Spinal cord (tissue), 10 donors: ENCODE results near the gene PEX5L. TPM values are rescaled to one million over a fixed set of nuclear protein-coding genes. Genes with fewer than 3 reads are reported as not detected.

Source experiments
- DNase-seq, 6 donors: peaks; one replicate each; pipeline versions ENCODE4 v3.0.0 to v3.0.0-alpha.2; 2013 to 2015; ENCODE audit warnings: low spot score in 6 of 6, low read depth in 4 of 6
- H3K27ac ChIP-seq: one replicate; pipeline ENCODE4 v1.5.1; 2013; ENCODE audit warnings: low read depth, low read length, control low read depth
- H3K27me3 ChIP-seq: one replicate; pipeline ENCODE4 v1.6.1; 2013; ENCODE audit warnings: low read length; ENCODE audit not compliant: control insufficient read depth, insufficient read depth
- H3K36me3 ChIP-seq: one replicate; pipeline ENCODE4 v1.6.1; 2013; ENCODE audit warnings: low read length; ENCODE audit not compliant: control insufficient read depth, insufficient read depth
- H3K4me1 ChIP-seq: one replicate; pipeline ENCODE4 v1.6.1; 2013; ENCODE audit warnings: low read length; ENCODE audit not compliant: control insufficient read depth, insufficient read depth
- H3K4me3 ChIP-seq: one replicate; pipeline ENCODE4 v1.5.1; 2013; ENCODE audit warnings: low read depth, low read length, control low read depth
- H3K9me3 ChIP-seq: one replicate; pipeline ENCODE4 v1.6.1; 2013; ENCODE audit warnings: low read length; ENCODE audit not compliant: control insufficient read depth, insufficient read depth
- WGBS: methylation state at CpG from one replicate; pipeline ENCODE4 v1.1.5; 2013; ENCODE audit warnings: missing lambda C conversion rate; ENCODE audit not compliant: insufficient coverage; 5-methylcytosine and 5-hydroxymethylcytosine counted together
- polyA plus RNA-seq, 2 donors: library from polyadenylated mRNA; unstranded; fragments of 120-200 nt; gene quantifications; one replicate each; pipeline ENCODE4 v1.2.1, GENCODE V29; 2013; ENCODE audit not compliant: insufficient read length in 2 of 2
- total RNA-seq, 2 donors: library from RNA; depleted of rRNA in 1 of 2; stranded (reverse); fragments of 120-200 nt in 1 of 2; fragments of >200 nt in 1 of 2; gene quantifications; one replicate each; pipeline versions ENCODE4 v1.2.3 to v1.2.4, GENCODE V29; 2013 to 2014
- donor health status: healthy.

PEX5L gene
- total and polyA plus RNA-seq, 4 donors, result 11.4 to 39.6 (median 15.3) TPM

GRCh38 chr3:179933914-179934313, 102.8 kb downstream of the PEX5L start:
- no peaks in the 10 kb centered on the region for H3K4me1 ChIP-seq
- no peaks in the 10 kb centered on the region for H3K36me3 ChIP-seq
- H3K27me3 ChIP-seq, result no peaks in the 10 kb centered on the region
- WGBS, result no CpG with 5 or more reads among the region's 4 CpGs
- H3K27ac ChIP-seq, result no peak overlapping the region
- H3K9me3 ChIP-seq, result no peaks in the 10 kb centered on the region
- no peak overlapping the region for H3K4me3 ChIP-seq
- DNase-seq, result peak in 1 of 6 donors; percentile 75

- H3K27ac ChIP-seq, result no peak overlapping the region
- no peak overlapping the region for H3K4me3 ChIP-seq
- H3K27me3 ChIP-seq, result no peaks in the 10 kb centered on the region
- H3K36me3 ChIP-seq, result no peaks in the 10 kb centered on the region
- no peaks in the 10 kb centered on the region for H3K4me1 ChIP-seq
- H3K9me3 ChIP-seq, result no peaks in the 10 kb centered on the region
- 67% methylated on average over 2 of the region's 4 CpGs for WGBS
- peak in 1 of 6 donors; percentile 70 for DNase-seq
Observed at GRCh38 chr3:179933080-179933479, 103.7 kb downstream of the PEX5L start.

- no peak overlapping the region for H3K4me3 ChIP-seq
- no peak overlapping the region for H3K27ac ChIP-seq
- no peaks in the 10 kb centered on the region for H3K9me3 ChIP-seq
- WGBS, result no CpG with 5 or more reads among the region's 1 CpG
- H3K27me3 ChIP-seq, result no peaks in the 10 kb centered on the region
- no peaks in the 10 kb centered on the region for H3K4me1 ChIP-seq
- DNase-seq, result no peak
- H3K36me3 ChIP-seq, result no peaks in the 10 kb centered on the region
Observed at GRCh38 chr3:179932674-179933073, 104.1 kb downstream of the PEX5L start.

- Histone ChIP-seq H3K36me3 (no peaks in the 10 kb centered on the region), H3K27me3 (no peaks in the 10 kb centered on the region), H3K4me1 (no peaks in the 10 kb centered on the region), H3K4me3 (no peak overlapping the region), H3K27ac (no peak overlapping the region), H3K9me3 (no peaks in the 10 kb centered on the region)
- WGBS, result no CpG with 5 or more reads among the region's 1 CpG
- peak in 3 of 6 donors; percentile 49 to 91 (median 83) for DNase-seq
Observed at GRCh38 chr3:179929091-179929529, 107.6 kb downstream of the PEX5L start.

GRCh38 chr3:179927191-179927590, 109.5 kb downstream of the PEX5L start:
- Histone ChIP-seq H3K36me3 (no peaks in the 10 kb centered on the region), H3K27me3 (no peaks in the 10 kb centered on the region), H3K9me3 (no peaks in the 10 kb centered on the region), H3K27ac (no peak overlapping the region), H3K4me1 (no peaks in the 10 kb centered on the region), H3K4me3 (no peak overlapping the region)
- no peak for DNase-seq
- WGBS, result 90% methylated on average over 3 of the region's 3 CpGs

- H3K27ac ChIP-seq, result no peak overlapping the region
Observed at GRCh38 chr3:179921951-179922350, 114.8 kb downstream of the PEX5L start.

GRCh38 chr3:179921500-179921899, 115.2 kb downstream of the PEX5L start:
- H3K27ac ChIP-seq, result no peak overlapping the region
- H3K27me3 ChIP-seq, result no peaks in the 10 kb centered on the region
- H3K4me3 ChIP-seq, result no peak overlapping the region
- no peaks in the 10 kb centered on the region for H3K9me3 ChIP-seq
- no peaks in the 10 kb centered on the region for H3K36me3 ChIP-seq
- peak in 1 of 6 donors; percentile 79 for DNase-seq
- H3K4me1 ChIP-seq, result no peaks in the 10 kb centered on the region
- WGBS, result 43% methylated on average over 2 of the region's 4 CpGs

More at GRCh38 chr3:179921951-179922350, 114.8 kb downstream of the PEX5L start:
- H3K9me3 ChIP-seq, result no peaks in the 10 kb centered on the region
- H3K4me1 ChIP-seq, result no peaks in the 10 kb centered on the region
- DNase-seq, result peak in 1 of 6 donors; percentile 65
- H3K4me3 ChIP-seq, result no peak overlapping the region
- H3K27me3 ChIP-seq, result no peaks in the 10 kb centered on the region
- no peaks in the 10 kb centered on the region for H3K36me3 ChIP-seq
- no CpG with 5 or more reads among the region's 3 CpGs for WGBS

- 89% methylated on average over 1 of the region's 4 CpGs for WGBS
- no peak overlapping the region for H3K27ac ChIP-seq
- no peaks in the 10 kb centered on the region for H3K36me3 ChIP-seq
- no peak overlapping the region for H3K4me3 ChIP-seq
- H3K27me3 ChIP-seq, result no peaks in the 10 kb centered on the region
- H3K4me1 ChIP-seq, result no peaks in the 10 kb centered on the region
- H3K9me3 ChIP-seq, result no peaks in the 10 kb centered on the region
- no peak for DNase-seq
Observed at GRCh38 chr3:179907784-179908482, 128.8 kb downstream of the PEX5L start.

- Histone ChIP-seq H3K27me3 (no peaks in the 10 kb centered on the region), H3K9me3 (no peaks in the 10 kb centered on the region), H3K4me3 (no peak overlapping the region), H3K36me3 (no peaks in the 10 kb centered on the region), H3K4me1 (no peaks in the 10 kb centered on the region), H3K27ac (no peak overlapping the region)
- no peak for DNase-seq
- 88% methylated on average over 9 of the region's 10 CpGs for WGBS
Observed at GRCh38 chr3:179902061-179902460, 134.7 kb downstream of the PEX5L start.

- H3K36me3 ChIP-seq, result no peaks in the 10 kb centered on the region
- no peak overlapping the region for H3K27ac ChIP-seq
- H3K4me1 ChIP-seq, result no peaks in the 10 kb centered on the region
- no peak overlapping the region for H3K4me3 ChIP-seq
- DNase-seq, result peak in 2 of 6 donors; percentile 34 to 80
- no CpG with 5 or more reads among the region's 2 CpGs for WGBS
- no peaks in the 10 kb centered on the region for H3K27me3 ChIP-seq
- no peaks in the 10 kb centered on the region for H3K9me3 ChIP-seq
Observed at GRCh38 chr3:179898024-179898423, 138.7 kb downstream of the PEX5L start.
